ENCODE data around the gene CALHM4.

GRCh38 chr6:116508527-116508926, 45.0 kb upstream of the CALHM4 start:
- TF ChIP-seq POLR2AphosphoS5 (IDR thresholded peaks at IDR 0.05): no peak
- TF ChIP-seq CTCF (IDR thresholded peaks at IDR 0.05): no peak
- TF ChIP-seq POLR2A (IDR thresholded peaks at IDR 0.05): no peak
